Progenitor cell of endocrine pancreas (in vitro differentiated cells): ENCODE data around the gene UBALD1. TPM values are rescaled to one million over a fixed set of nuclear protein-coding genes. Genes with fewer than 3 reads are reported as not detected.

Experiments
- DNase-seq: peaks from one replicate; pipeline ENCODE4 v3.0.0; 2021; ENCODE audit warnings: low spot score; ENCODE audit not compliant: unreplicated experiment
- H3K27ac Mint-ChIP-seq: 2 replicates; pipeline ENCODE4 v1.8.0; 2021; ENCODE audit warnings: mild to moderate bottlenecking, moderate library complexity, mixed read lengths
- H3K27me3 Mint-ChIP-seq: 2 replicates; pipeline ENCODE4 v1.8.0; 2021; ENCODE audit warnings: mixed read lengths
- H3K36me3 Mint-ChIP-seq: 2 replicates; pipeline ENCODE4 v1.8.0; 2022; ENCODE audit warnings: mixed read lengths; ENCODE audit not compliant: insufficient read depth
- H3K4me1 Mint-ChIP-seq: 2 replicates; pipeline ENCODE4 v1.8.0; 2021; ENCODE audit warnings: low read depth, mixed read lengths
- H3K4me3 Mint-ChIP-seq: 2 replicates; pipeline ENCODE4 v1.8.0; 2021; ENCODE audit warnings: low read depth, mild to moderate bottlenecking, moderate library complexity, mixed read lengths
- H3K9me3 Mint-ChIP-seq: 2 replicates; pipeline ENCODE4 v1.8.0; 2021; ENCODE audit warnings: low read depth, mixed read lengths
- CTCF ChIP-seq: fragments of 200-600 bp; sonication (generic); IDR thresholded peaks from one replicate; pipeline ENCODE4 v1.5.0; 2021; ENCODE audit warnings: antibody characterized with exemption, mild to moderate bottlenecking; ENCODE audit not compliant: unreplicated experiment
- total RNA-seq: library from RNA; stranded (reverse); gene quantifications from 2 replicates; pipeline ENCODE4 v1.2.1, GENCODE V29; 2021

Gene UBALD1
- total RNA-seq, 1 donor from 2014 or later = 39.4 TPM

GRCh38 chr16:4610011-4611005, 4.4 kb downstream of the UBALD1 start:
- peaks cover 7% of the 10 kb centered on the region for H3K4me1 Mint-ChIP-seq
- no peak for DNase-seq
- H3K27me3 Mint-ChIP-seq = no peaks in the 10 kb centered on the region
- H3K4me3 Mint-ChIP-seq = no peak overlapping the region
- H3K27ac Mint-ChIP-seq = no peak overlapping the region
- TF ChIP-seq CTCF = no peak
- H3K36me3 Mint-ChIP-seq = no peaks in the 10 kb centered on the region
- H3K9me3 Mint-ChIP-seq = no peaks in the 10 kb centered on the region

DNA sequence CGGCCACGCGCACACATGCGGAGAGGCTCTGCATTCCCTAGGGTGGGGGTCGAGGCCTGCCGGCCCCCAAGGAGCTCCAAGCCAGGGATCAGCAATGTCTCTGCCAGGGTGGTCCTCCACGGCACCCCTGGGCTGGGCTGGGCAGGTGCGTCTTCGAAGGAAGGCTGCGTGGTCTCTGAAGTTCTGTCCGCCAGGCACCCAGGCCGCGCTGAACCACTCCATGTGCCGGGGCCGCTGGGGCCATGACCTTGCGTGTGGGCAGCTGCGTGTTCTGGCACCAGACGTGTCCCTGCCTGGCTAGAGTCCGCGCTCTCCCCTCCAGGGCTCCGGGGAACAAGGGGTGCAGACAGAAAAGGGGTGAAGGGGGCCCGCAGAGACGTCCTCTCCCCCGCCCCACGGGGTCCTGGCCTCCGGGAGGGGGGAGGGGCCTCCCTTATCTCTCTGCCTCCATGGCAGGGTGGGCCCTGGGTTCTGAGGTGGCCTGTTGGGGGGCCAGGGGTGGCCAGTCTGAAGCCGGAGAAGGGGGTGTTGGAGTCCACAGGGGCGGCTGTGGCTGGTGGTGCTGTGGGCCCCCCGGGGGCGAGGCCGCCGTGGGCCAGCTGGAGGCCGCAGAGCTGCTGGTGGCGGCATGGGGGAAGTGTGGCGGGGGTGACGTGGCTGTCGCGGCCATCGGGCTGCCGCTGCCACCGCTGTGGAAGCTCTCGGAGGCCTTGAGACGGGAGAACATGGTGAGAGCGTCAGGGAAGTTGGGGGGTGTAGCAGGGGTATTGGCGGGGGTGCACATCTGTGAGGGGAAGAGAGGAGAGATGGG, 5.3 kb downstream of the UBALD1 start:
- TF ChIP-seq CTCF = no peak
- no peaks in the 10 kb centered on the region for H3K36me3 Mint-ChIP-seq
- H3K27me3 Mint-ChIP-seq = no peaks in the 10 kb centered on the region
- H3K4me3 Mint-ChIP-seq = no peak overlapping the region
- no peaks in the 10 kb centered on the region for H3K9me3 Mint-ChIP-seq
- no peak overlapping the region for H3K27ac Mint-ChIP-seq
- no peak for DNase-seq
- H3K4me1 Mint-ChIP-seq = peaks cover 7% of the 10 kb centered on the region

DNA sequence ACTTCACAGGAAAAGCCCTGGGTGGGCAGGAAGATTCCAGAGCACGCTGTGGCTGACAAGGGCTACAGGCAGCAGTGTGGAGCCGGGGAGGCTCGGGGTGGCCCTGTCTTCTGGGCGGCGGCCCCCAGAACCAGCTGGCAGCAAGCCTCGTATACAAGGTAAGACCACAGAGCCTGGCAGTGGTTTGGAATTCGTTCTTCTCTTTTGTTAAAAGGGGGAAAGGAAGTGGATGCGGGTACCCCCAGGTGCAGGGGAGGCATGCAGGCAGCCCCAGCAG, 6.0 kb downstream of the UBALD1 start:
- Mint-ChIP-seq H3K4me1 (peaks cover 7% of the 10 kb centered on the region), H3K4me3 (no peak overlapping the region), H3K27me3 (no peaks in the 10 kb centered on the region), H3K9me3 (no peaks in the 10 kb centered on the region), H3K27ac (peak overlapping the region; percentile 64), H3K36me3 (no peaks in the 10 kb centered on the region)
- TF ChIP-seq CTCF = no peak
- no peak for DNase-seq

DNA sequence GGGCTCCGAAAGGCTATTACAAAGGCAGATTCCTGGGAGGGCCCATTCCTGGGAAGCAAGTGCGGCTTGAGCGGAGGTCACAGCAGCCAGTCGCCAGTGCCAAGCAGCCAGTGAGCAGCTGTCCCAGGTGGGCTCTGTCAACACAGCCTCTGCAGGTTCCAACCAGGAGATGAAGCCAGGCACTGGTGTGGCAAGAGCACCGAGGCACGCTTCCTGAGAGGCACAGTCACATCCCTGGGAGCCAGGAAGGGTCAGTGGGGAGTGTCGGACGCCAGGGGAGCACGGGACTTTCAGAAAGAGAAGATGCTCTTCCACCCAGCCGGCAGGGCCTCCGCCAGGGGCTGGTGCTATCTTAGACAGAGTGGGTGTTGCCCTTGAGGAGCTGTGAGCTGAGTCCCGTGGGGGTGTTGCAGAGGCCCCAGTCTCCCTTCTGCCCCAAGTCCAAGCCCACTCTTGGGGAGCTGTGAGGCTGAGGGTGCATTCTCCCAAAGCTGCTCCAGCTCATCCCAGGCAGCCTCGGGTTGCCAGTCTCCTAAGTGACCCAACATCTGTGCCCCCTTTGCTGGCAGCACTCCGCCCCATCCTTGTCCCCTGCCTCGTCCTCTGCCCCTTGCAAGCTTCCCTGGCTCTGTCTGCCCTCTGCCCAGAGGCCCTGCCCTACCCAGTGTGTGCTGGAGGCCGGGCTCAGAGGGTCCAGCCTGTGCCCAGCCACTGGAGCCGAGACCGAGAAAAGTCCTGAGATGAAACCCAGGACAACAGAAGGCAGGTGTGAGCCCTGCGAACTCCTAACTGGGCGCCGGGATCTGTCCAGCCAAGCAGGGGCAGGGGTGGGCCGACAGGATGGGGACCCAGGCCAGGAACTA, 6.6 kb downstream of the UBALD1 start:
- Mint-ChIP-seq H3K27me3 (no peaks in the 10 kb centered on the region), H3K36me3 (no peaks in the 10 kb centered on the region), H3K9me3 (no peaks in the 10 kb centered on the region), H3K4me1 (peaks cover 3% of the 10 kb centered on the region), H3K4me3 (no peak overlapping the region), H3K27ac (peak overlapping the region; percentile 64)
- DNase-seq = no peak
- no peak for TF ChIP-seq CTCF

GRCh38 chr16:4606354-4606753, 8.3 kb downstream of the UBALD1 start:
- no peak for DNase-seq
- Mint-ChIP-seq H3K36me3 (no peaks in the 10 kb centered on the region), H3K27ac (no peak overlapping the region), H3K4me1 (no peaks in the 10 kb centered on the region), H3K4me3 (no peak overlapping the region), H3K27me3 (peaks cover 3% of the 10 kb centered on the region), H3K9me3 (no peaks in the 10 kb centered on the region)
- no peak for TF ChIP-seq CTCF
